HG02623 (cell line): ENCODE data around the gene MYT1.
"Not testable (repeated sequence)": the region's sequence is repeated elsewhere in the genome, so short reads cannot be mapped to it uniquely, and the experiment has no call there.

ENCODE experiments used
- ATAC-seq: cut with Tn5 transposase; IDR thresholded peaks from one replicate; pipeline ENCODE4 v1.9.1; 2021; ENCODE audit warnings: moderate library complexity; ENCODE audit not compliant: unreplicated experiment

Gene MYT1

GRCh38 chr20:64260239-64260638, 96.0 kb downstream of the MYT1 start:
- no peak for ATAC-seq

- no peak for ATAC-seq
Measured at GRCh38 chr20:64261138-64261537, 96.9 kb downstream of the MYT1 start.

- no peak for ATAC-seq
Measured at GRCh38 chr20:64264091-64264490, 99.8 kb downstream of the MYT1 start.

GRCh38 chr20:64265201-64265600, 100.9 kb downstream of the MYT1 start:
- ATAC-seq: no peak

GRCh38 chr20:64266988-64267387, 102.7 kb downstream of the MYT1 start:
- ATAC-seq: no peak

GRCh38 chr20:64268174-64268573, 103.9 kb downstream of the MYT1 start:
- no peak for ATAC-seq

- ATAC-seq: no peak
Measured at GRCh38 chr20:64269604-64270411, 105.6 kb downstream of the MYT1 start.

- ATAC-seq: no peak
Measured at GRCh38 chr20:64271636-64272035, 107.4 kb downstream of the MYT1 start.

GRCh38 chr20:64273109-64273508, 108.9 kb downstream of the MYT1 start:
- ATAC-seq: no peak

GRCh38 chr20:64276817-64277216, 112.6 kb downstream of the MYT1 start:
- ATAC-seq: no peak

- no peak for ATAC-seq
Measured at GRCh38 chr20:64277571-64278316, 113.5 kb downstream of the MYT1 start.

GRCh38 chr20:64278317-64278681, 114.0 kb downstream of the MYT1 start:
- ATAC-seq: no peak

GRCh38 chr20:64279826-64280459, 115.7 kb downstream of the MYT1 start:
- no peak for ATAC-seq

- ATAC-seq: no peak
Measured at GRCh38 chr20:64280460-64280843, 116.2 kb downstream of the MYT1 start.

- ATAC-seq: no peak
Measured at GRCh38 chr20:64283646-64284045, 119.4 kb downstream of the MYT1 start.

GRCh38 chr20:64285579-64286446, 121.6 kb downstream of the MYT1 start:
- peak; percentile 90 for ATAC-seq

- ATAC-seq: not testable (repeated sequence)
Measured at GRCh38 chr20:64286447-64287263, 122.4 kb downstream of the MYT1 start.

GRCh38 chr20:64287264-64287590, 123.0 kb downstream of the MYT1 start:
- not testable (repeated sequence) for ATAC-seq
